Measurements from ENCODE around the gene GPRIN1.
"Not testable (repeated sequence)": the region's sequence is repeated elsewhere in the genome, so short reads cannot be mapped to it uniquely, and the experiment has no call there.

GPRIN1 gene

DNA sequence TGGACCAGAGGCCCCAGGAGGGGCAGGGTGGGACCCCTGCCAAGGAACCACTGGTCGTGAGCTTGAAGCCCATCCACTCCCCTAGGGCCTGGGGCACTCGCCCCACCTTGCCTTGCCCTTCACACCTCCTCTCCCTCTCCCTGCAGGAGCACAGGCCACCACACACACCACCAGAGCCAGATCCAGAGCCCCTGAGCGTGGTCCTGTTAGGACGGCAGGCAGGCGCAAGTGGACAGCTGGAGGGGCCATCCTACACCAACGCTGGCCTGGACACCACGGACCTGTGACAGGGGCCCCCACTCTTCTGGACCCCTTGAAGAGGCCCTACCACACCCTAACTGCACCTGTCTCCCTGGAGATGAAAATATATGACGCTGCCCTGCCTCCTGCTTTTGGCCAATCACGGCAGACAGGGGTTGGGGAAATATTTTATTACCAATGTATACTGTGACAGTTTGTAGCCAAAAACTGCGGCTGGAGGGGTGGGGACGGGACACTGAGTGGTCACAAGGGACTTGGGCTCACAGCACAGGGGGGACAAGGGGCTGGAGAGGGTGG lies 14.5 kb downstream of the GPRIN1 start:
- DNase-seq = no peak

GRCh38 chr5:176594554-176594953 lies 15.4 kb downstream of the GPRIN1 start:
- DNase-seq = no peak

DNA sequence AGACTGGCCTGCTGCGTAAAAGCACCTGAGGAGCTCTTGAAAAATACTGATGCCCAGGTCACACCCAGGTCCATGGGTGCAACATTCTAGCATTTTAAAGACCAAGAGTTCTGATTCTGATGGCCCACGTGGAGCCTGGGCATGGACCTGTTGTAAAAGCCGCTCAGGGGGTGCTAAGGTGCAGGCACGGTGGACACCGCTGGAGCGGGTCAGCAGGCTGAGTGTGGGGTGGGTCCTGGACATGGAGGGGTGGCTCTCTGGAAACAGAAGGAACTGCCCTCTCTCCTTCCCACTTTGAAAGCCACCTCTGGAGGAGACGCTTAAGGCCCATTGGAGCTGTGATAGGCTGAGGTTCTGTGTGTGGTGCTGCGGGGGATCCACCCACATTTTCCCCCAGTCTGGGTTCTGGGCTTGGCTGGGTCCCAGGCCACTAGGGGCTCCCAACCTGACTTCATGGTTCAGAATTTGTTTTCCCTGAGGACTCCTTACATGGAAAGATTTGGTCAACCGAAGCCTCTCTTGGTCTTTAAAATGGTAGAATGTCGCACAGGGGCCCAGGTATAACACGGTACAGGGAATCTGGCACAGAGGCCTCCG lies 16.6 kb downstream of the GPRIN1 start:
- DNase-seq = no peak

GRCh38 chr5:176592573-176592972 lies 17.4 kb downstream of the GPRIN1 start:
- no peak for DNase-seq

GRCh38 chr5:176591667-176592066 lies 18.3 kb downstream of the GPRIN1 start:
- not testable (repeated sequence) for DNase-seq

DNA sequence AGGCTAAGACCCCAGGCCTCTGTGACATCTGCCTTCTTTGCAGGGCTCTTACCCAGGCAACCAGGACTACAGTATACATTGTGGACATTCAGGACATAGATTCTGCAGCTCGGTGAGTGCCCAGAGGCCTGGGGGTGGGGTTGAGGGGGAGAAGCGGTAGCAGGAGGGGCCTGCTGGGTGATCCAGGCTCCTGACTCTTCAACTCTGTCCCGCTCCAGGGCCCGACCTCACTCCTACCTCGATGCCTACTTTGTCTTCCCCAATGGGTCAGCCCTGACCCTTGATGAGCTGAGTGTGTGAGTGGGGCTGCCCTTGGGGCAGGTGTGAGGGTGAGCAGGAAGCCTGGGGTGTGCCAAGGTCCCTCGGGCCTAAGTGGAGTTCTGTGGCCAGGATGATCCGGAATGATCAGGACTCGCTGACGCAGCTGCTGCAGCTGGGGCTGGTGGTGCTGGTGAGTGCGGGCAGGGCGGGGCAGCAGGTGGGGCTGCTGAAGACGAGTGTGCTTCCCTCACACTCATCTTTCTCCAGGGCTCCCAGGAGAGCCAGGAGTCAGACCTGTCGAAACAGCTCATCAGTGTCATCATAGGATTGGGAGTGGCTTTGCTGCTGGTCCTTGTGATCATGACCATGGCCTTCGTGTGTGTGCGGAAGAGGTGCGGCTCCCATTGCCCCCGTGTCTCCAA lies 19.8 kb downstream of the GPRIN1 start:
- DNase-seq = peak; percentile 17

DNA sequence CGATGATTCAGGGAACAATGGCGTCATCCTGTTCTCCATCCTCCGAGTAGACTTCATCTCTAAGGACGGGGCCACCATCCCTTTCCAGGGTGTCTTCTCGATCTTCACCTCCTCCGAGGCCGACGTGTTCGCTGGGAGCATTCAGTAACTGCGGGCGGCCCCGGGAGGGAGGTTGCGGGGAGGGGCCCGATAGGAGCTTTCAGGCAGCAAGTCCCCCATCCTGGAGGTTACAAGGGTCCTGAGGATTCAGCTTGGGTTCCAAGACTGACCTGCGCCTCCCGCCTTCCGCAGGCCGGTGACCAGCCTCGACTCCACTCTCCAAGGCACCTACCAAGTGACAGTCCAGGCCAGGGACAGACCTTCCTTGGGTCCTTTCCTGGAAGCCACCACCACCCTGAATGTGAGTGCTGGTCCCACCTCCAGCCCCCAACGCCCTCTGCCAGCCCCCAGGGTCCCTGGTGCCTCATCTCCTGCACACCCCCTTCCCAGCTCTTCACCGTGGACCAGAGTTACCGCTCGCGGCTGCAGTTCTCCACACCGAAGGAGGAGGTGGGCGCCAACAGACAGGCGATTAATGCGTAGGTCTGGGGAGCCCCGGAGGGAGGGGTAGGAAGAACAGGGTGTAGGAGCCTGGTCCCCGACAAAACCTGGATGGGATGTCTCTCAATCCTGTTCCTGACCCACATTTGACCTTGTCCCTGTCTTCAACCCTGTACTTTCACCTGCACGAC lies 20.8 kb downstream of the GPRIN1 start:
- no peak for DNase-seq

DNA sequence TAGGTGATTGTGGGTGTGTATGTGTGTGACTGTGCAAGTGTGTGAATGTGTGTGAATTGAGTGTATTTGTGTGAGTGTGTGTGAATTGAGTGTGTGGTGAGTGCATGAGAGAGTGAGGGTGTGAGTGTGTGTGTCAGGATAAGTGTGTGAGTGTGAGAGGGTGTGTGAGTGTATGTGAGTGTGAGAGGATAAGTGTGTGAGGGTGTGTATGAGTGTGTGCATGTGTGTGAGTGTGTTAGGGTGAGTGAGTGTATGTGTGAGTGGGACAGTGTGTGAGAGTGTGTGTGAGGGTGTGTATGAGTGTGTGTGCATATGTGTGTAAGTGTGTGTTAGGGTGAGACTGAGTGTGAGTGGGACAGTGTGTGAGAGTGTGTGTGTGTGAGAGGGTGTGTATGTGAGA lies 21.7 kb downstream of the GPRIN1 start:
- DNase-seq = no peak

DNA sequence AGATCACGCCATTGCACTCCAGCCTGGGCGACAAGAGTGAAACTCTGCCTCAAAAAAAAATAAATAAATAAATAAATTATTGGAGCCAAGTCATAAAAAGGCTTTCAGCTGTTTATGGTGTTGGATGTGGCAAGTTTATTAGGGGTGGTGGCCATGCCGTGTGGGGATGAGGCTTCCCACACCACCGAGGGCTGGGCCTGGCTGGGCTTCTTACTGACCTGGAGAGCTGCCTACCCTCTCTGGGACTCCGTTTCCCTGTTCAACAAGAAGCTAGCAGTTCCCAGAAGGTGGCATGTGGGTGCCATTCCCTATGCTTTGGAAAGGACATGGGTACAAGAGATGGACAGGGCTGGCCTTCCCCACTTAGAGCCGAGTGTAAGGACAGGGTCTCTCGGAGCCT lies 22.6 kb downstream of the GPRIN1 start:
- DNase-seq = no peak

- no peak for DNase-seq
Measured at GRCh38 chr5:176583076-176583475, 26.9 kb downstream of the GPRIN1 start.

GRCh38 chr5:176581361-176581760 lies 28.6 kb downstream of the GPRIN1 start:
- no peak for DNase-seq

- no peak for DNase-seq
Measured at GRCh38 chr5:176579323-176579722, 30.6 kb downstream of the GPRIN1 start.

- DNase-seq = no peak
Measured at GRCh38 chr5:176578391-176578808, 31.6 kb downstream of the GPRIN1 start.

GRCh38 chr5:176577312-176578176 lies 32.4 kb downstream of the GPRIN1 start:
- no peak for DNase-seq

- no peak for DNase-seq
Measured at GRCh38 chr5:176575488-176576422, 34.2 kb downstream of the GPRIN1 start.

- DNase-seq = no peak
Measured at GRCh38 chr5:176575066-176575465, 34.9 kb downstream of the GPRIN1 start.

DNA sequence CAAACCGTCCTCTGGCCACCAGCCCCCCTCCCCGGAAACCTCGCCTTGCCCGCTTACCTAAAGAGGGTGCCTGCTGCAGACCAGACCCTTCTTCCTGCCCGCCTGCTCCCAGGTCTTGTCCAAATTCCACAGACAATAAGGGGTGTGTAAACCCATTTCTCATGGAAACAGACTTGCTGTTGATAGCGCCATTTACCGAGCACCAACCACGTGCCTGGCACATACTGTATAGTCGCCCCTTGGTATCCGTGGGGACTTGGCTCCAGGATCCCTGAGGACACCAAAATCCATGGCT lies 35.7 kb downstream of the GPRIN1 start:
- DNase-seq = no peak

- DNase-seq = peak; percentile 1
Measured at GRCh38 chr5:176573564-176574296, 36.2 kb downstream of the GPRIN1 start.

- no peak for DNase-seq
Measured at GRCh38 chr5:176570044-176570443, 39.9 kb downstream of the GPRIN1 start.

DNA sequence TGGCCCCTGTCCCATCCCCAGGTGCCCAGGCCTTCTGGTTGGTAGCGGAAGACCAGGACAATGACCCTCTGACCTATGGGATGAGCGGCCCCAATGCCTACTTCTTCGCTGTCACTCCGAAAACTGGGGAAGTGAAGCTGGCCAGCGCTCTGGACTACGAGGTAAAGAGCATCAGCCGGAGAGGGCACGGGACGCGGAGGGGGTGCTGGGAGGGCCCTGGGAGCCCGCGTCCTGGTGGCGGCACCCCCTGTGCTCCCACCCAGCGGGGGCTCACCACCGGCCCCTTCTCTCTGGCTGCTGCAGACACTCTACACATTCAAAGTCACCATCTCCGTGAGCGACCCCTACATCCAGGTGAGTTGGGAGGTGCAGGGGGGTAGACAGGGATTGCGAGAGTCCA lies 41.3 kb downstream of the GPRIN1 start:
- no peak for DNase-seq

- no peak for DNase-seq
Measured at GRCh38 chr5:176565760-176566288, 44.1 kb downstream of the GPRIN1 start.
